ENCODE measurements around the gene ASMTL. TPM values are rescaled to one million over a fixed set of nuclear protein-coding genes. Genes with fewer than 3 reads are reported as not detected.
"Not testable (repeated sequence)": the region's sequence is repeated elsewhere in the genome, so short reads cannot be mapped to it uniquely, and the experiment has no call there.

Gene ASMTL, protein sequence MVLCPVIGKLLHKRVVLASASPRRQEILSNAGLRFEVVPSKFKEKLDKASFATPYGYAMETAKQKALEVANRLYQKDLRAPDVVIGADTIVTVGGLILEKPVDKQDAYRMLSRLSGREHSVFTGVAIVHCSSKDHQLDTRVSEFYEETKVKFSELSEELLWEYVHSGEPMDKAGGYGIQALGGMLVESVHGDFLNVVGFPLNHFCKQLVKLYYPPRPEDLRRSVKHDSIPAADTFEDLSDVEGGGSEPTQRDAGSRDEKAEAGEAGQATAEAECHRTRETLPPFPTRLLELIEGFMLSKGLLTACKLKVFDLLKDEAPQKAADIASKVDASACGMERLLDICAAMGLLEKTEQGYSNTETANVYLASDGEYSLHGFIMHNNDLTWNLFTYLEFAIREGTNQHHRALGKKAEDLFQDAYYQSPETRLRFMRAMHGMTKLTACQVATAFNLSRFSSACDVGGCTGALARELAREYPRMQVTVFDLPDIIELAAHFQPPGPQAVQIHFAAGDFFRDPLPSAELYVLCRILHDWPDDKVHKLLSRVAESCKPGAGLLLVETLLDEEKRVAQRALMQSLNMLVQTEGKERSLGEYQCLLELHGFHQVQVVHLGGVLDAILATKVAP
- 4.8 and 5.6 TPM in 2 replicates for total RNA-seq (2014; rRNA removed; shearing (Covaris generic))

DNA sequence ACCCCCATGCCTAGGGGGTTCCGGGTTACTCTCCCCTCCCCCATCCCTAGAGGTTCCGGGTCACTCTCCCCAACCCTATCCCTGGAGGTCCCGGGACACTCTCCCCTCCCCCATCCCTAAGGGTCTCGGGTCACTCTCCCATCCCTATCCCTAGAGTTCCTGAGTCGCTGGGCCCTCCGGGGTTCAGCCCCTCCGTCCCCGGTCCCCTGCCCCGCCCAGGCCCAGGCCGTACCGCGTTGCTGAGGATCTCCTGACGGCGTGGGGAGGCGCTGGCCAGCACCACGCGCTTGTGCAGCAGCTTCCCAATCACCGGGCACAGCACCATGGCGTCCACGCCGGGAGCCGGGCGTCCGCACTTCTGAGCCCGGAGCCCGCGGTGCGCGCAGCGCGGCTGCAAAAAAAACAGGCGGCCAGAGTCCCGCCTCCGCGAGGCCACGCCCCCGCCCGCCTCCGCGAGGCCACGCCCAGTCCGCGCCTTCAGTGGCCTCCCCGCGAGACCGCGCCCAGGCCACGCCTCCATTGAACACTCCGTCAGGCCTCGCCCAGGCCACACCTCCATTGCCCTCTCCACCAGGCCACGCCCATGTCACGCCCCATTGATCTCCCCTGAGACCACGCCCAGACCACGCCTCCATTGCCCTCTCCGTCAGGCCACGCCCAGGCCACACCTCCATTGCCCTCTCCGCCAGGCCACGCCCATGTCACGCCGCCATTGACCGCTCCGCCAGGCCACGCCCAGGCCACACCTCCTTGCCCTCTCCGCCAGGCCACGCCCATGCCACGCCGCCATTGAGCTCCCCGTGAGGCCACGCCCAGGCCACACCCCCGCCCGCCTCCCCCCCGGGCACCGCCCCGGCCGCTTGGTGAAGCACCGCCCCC lies at the start of gene ASMTL:
TSS of gene ASMTL (minus strand) at position 394 of the 879 bp plus-strand sequence. CDS start at position 325, 69 bp downstream.
- peak; percentile 87 for DNase-seq (ENCODE audit: low read depth)

DNA sequence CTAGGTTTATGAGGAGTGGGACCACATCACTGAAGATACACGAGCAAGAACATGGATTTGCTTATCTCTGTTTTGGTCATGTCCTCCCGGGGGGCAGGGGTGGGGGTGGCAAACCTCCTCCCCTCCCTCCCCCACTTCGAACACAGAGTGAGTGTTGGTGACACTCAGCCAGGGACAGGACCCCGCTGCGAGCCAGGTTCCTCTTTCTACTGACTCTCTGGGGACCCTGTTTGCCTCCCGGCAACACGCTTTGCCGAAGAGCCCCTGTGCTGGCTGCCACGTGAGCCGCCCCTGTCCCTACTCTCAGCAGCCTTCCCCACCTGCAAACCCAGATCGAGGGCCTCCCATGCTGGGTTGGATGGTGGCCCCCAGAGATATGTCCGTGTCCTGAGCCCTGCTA lies 49.5 kb upstream of the ASMTL start:
- DNase-seq (ENCODE audit: low read depth), result no peak

DNA sequence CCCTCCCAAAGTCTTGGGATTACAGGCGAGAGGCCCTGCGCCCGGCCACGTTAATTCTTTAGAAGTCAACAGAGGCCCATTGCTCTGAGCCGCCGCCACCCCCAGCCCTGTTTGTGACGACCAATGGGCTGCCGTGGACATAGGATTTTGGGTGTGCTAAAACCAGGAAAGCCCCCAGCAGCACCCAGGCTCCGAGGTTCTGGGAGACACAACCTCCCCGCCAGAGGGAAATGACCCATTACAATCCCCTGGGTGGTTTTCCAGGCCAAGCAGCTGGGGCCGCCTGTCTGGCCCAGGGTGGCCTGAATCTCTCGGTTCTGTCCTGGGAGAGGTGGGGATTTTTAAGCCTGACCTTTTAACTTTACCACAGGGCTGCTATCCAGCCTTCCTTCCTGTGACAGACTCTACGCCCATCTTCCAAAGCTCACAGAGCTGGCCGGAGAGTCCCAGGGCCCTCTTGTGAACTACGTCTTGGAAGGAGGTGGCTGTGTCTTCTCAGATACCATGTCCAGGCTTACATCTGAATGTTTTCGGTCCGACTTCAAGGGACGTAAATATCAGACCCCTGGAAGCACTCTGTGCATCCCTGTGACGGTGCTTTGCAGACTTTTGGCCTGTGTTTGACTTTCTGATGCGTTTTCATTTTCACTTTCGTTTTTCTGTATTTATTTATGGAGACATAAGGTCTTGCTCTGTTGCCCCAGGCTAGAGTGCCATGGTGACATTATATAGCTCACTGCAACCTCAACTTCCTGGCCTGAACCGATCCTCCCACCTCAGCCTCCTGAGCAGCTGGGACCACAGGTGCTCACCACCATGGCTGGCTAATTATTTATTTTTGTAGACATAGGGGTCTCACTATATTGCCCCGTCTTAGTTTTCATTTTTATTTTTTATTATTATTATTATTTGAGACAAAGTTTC lies 48.3 kb upstream of the ASMTL start:
- peak; percentile 83 for DNase-seq (ENCODE audit: low read depth)

DNA sequence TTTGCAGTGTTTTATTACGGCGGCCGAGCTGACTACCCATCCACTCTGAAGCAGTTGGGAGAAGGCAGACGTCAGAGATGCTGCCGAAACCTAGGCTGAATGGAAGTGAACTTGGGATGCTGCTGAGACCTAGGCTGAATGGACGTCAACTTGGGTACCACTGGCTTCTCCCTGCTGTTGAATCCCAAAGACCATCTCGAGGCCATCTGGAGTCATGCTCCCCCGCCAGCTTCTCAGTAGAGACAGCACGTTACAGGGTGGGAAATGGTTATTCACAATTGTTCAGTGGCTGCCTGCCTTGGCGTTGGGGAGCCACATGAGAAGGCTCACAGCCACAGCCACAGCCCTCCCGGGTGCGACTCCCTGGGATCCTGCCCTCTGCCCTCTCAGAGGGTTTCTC lies 43.4 kb upstream of the ASMTL start:
- DNase-seq (ENCODE audit: low read depth), result no peak

DNA sequence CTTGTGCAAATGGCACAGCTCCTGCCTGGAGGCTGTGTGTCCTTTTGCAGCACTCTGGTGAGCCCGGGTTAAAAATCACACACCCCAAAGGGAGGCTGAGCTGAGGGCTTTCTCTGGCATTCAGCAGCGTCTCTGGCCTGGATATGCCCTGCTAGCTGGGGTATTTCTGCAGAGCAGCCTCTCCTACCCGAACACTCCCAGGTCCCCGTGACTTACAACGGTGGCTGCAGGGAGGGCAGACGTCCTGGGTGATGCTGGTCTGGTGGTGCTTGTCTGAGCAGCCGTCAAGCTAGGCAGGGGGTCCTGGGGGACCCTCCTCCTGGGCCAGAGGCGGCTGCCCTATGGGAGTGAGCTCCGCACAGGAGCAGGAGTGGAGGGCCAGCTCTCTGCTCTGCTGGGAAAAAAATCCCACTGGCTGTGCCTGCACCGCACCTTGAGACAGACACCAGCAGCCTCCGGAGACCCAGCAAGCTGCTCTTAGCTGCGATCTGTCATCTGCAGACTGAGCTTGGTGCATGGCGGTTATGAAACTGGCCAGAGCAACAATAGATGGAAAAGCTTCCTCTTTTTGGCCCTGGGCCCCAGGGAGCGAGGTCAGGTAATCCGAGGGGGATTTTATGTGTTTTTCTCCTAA lies 41.3 kb upstream of the ASMTL start:
- DNase-seq (ENCODE audit: low read depth), result no peak

DNA sequence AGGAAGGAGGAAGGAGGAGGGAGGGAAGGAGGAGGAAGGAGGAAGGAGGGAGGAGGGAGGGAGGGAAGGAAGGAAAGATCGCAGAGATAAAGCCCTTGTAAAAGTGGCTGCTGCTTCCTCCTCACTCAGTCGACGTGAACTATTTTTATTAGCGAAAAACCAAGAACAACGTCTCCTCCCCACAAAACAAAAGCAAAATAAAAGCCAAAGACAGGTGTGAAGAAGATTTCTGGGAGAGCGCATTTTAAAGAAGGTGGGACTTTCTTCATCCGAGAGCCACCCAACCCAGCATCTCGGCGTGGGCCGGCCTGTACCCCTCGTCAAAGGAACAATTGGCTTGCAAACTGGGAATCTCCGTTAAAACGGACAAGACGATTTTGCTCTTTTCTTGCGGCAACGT lies 40.7 kb upstream of the ASMTL start:
- no peak for DNase-seq (ENCODE audit: low read depth)

DNA sequence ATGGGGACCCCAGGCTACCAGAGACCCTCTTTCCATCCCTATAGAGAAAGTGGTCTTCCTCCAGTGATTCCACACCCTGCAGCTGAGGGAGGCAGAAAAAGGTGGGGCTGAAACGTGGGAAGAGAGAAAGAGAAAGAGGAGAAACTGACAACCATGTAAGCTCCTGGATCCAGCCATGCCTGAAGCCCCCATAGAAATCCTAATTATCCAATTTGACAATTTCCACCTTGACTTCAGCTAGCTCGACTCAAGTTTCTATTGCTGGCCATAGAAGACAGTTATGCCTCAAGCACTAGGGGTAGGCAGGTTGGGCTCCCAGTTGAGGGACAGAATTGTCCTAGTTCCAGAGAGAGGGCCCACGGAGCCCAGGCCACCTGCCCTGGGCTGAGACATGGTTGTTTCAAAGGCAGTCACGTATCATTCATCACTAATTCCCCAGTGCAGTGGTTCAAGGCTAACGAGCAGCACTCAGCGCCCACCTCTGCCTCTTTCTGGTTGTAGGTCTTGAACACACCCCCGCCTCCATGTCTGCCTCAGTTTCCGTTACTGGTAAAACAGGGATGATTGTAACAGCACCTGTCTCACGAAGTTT lies 39.8 kb upstream of the ASMTL start:
- no peak for DNase-seq (ENCODE audit: low read depth)

DNA sequence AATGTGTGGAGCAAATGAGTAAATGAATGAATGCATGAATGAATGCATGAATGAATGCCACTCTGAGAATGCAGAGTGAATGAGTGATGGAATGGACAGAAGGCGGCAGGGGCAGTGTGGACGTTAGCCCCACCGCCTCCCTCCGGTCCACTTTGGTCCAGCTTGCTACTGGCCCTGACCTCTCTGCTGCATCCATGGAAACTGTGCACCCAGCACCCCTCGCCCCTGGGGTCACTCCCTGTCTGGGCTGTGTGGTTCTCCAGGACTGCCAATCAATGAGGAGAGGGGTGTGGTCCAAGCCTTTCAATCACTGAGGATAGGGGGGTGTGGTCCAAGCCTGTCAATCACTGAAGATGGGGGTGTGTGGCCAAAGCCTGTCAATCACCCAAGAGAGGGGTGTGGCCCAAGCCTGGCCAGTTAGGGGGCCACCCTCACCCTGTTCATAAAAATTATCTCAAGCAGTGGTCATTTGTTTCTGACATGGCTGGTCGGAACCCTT lies 39.2 kb upstream of the ASMTL start:
- peak; percentile 54 for DNase-seq (ENCODE audit: low read depth)

DNA sequence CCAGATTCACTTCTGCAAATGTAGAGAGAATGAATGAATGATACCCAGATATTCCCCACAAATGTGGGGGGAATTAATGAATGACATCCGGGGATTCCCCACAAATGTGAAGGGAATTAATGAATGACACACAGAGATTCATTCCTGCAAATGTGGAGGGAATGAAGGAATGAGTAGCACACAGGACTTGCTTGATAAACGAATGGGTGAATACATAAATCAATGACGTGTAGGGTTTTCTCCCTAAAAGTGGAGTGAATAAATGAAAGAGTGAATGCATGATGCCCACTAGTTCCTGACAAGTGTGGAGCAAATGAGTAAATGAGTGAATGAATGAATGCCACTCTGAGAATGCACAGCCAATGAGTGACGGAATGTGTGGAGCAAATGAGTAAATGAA lies 38.5 kb upstream of the ASMTL start:
- not testable (repeated sequence) for DNase-seq (ENCODE audit: low read depth)

DNA sequence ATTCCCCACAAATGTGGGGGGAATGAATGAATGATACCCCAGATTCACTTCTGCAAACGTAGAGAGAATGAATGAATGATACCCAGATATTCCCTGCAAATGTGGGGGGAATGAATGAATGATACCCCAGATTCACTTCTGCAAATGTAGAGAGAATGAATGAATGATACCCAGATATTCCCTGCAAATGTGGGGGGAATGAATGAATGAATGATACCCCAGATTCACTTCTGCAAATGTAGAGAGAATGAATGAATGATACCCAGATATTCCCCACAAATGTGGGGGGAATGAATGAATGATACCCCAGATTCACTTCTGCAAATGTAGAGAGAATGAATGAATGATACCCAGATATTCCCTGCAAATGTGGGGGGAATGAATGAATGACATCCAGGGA lies 38.0 kb upstream of the ASMTL start:
- not testable (repeated sequence) for DNase-seq (ENCODE audit: low read depth)

DNA sequence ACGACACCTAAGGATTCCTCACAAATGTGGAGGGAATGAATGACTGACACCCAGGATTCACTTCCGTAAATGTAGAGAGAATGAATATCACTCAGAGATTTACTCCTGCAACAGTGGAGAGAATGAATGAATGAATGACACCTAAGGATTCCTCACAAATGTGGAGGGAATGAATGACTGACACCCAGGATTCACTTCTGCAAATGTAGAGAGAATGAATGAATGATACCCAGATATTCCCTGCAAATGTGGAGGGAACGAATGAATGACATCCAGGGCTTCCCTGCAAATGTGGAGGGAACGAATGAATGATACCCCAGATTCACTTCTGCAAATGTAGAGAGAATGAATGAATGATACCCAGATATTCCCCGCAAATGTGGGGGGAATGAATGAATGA lies 36.6 kb upstream of the ASMTL start:
- DNase-seq (ENCODE audit: low read depth), result not testable (repeated sequence)

DNA sequence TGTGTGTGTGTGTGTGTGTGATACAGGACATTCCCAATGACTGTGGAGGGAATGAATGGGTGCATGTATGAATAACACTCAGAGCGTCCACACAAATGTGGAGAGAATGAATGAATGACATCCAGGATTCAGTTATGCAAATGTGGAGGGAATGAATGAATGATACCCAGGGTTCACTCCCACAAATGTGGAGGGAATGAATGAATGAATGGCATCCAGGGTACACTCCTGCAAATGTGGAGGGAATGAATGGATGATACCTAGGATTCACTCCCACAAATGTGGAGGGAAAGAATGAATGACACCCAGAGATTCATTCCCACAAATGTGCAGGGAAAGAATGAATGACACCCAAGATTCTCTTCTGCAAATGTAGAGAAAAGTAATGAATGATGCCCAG lies 36.0 kb upstream of the ASMTL start:
- DNase-seq (ENCODE audit: low read depth), result no peak

DNA sequence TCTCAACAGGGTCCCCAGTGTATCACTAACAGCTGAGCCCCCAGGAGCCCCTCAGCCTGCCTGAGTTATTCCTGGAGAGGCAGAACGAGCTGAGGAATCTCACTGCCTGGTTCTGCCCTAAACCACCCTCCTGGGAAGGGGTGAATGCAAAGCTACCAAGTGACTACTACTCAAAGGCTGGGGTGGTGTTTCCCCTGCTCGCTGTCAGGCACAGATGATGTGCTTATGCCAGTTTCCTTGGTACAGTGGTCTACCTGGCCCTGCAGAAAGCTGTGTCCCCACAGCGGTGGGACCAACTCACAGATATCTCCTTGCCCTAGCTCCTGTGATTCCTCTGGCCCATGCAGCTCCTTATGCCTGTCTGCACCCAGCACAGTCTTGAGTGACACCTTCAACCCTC lies 35.4 kb upstream of the ASMTL start:
- DNase-seq (ENCODE audit: low read depth), result no peak

DNA sequence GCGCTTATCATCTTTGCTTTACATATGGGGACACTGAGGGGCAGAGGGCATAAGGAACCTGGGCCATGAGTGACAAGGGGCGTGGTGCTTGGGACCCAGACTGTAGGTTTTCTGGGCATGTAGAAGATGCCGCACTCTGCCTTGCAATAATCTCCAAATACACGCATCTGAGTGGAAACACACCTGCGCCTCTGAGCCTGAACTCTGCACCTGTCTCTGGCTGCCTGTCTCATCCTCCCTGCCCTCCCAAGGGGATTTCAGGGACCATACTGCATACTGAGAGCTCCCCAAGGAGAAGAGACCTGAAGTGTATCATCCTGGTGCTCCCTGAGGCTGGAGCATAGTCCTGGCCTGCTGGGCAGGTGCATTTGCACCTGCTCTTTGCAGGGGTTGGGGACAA lies 34.7 kb upstream of the ASMTL start:
- DNase-seq (ENCODE audit: low read depth), result no peak

DNA sequence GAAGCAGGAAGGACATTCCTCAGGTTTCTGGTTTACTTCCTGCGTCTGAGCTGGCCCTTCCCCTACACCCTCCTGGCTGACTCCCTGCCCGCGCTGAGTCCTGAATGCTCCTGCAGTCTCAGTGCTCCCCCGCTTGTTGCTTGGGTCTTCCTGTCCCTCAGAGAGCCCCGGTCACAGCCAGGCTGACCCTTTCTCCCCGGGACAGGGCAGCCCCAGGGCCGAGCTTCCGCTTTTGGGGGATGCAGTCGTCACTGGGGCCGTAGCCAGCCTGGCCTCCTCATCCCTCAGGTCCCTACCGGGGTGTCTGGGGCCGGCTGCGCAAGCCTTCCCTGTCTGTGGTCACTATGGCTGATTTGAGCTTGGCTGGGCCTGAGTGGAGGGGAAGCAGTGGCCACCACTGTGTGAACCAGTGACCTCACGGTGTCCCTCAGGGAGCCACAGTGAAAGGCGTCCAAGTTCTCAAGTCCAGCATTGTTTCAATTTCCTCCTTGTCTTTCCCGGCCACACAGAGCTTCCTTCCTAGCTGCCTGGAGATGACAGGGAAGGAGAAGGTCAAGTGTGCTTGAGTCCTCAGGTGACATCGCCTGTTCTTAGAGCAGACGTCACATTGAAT lies 34.1 kb upstream of the ASMTL start:
- DNase-seq (ENCODE audit: low read depth), result peak; percentile 50

DNA sequence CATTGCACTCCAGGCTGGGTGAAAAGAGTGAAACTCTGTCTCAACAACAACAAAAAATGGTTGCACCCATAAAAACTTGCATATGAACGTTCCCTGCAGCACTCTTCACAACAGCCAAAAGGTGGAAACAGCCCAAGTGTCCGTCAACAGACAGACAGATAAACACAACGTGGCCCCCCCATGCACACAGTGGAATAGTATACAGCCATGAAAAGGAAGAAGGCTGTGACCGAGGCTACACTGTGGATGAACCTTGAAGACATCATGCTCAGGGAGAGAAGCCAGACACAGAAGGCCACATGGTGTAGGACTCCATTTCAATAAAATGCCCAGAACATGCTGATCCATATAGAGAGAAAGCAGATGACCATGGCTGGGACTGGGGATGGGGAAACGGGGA lies 33.5 kb upstream of the ASMTL start:
- no peak for DNase-seq (ENCODE audit: low read depth)

DNA sequence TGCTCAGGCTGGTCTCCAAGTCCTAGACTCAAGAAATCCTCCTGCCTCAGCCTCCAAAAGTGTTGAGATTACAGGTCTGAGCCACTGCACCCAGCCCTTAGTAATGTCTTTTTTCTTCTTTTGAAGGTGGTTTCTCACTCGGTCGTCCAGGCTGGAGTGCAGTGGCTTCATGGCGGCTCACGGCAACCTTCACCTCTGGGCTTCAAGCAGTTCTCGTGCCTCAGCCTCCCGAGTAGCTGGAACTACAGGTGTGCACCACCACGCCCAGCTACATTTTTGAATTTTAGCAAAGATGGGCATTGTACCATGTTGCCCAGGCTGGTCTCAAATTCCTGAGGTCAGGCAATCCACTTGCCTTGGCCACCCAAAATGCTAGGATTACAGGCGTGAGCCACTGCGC lies 32.3 kb upstream of the ASMTL start:
- no peak for DNase-seq (ENCODE audit: low read depth)

DNA sequence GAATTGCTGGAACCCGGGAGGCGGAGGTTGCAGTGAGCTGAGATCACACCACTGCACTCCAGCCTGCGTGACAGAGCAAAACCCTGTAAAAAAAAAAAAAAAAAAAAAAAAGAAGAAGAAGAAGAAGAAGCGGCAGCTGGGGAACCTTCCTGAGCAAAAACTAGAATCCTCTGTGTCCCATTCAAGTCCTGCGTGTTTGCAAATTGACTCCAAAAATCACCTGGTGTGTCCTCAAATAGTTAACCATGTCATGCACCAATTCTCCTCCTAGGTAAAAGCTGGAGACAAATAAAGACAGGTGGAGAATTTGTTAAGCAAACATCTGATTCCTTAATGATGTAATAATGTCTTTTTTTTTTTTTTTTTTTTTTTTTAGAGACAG lies 31.9 kb upstream of the ASMTL start:
- DNase-seq (ENCODE audit: low read depth), result no peak

DNA sequence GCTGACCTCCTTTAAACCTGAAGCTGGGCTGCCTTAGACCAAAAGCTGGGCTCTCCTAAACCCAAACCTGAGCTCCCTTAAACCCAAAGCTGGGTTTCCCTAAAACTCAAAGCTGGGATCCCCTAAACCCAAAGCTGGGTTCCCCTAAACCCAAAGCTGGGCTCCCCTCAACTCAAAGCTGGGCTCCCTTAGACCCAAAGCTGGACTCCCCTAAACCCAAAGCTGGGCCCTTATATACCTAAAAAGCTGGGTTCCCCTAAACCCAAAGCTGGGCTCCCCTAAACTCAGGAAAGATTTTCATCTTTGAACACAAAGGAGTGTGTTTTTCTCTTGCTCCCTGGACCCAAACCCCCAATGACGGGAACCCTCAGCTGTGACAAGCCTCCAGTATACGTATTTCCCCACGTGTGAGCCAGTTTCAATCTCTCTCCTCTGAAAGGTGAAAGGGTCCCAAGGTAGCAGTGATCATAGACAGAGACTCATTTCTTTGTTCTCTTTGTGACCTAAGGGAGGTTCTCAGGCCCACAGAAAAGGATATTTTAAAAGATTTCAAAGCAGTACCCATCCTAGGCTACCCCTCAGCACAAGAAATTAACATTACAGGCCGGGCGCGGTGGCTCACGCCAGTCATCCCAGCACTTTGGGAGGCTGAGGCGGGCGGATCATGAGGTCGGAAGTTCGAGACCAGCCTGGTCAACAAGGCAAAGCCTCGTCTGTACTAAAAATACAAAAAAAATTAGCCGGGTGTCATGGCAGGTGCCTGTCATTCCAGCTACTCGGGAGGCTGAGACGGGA lies 31.3 kb upstream of the ASMTL start:
- DNase-seq (ENCODE audit: low read depth), result no peak

Data from RPMI7951 (cell line).